ENCODE data around the gene MACROH2A1.

GRCh38 chr5:135294793-135295192 lies 104.2 kb downstream of the MACROH2A1 start:
- TF ChIP-seq POLR2A (IDR thresholded peaks at IDR 0.05; ENCODE audit: extremely low read depth, insufficient read length) (no peak), CTCF (IDR thresholded peaks at IDR 0.05; ENCODE audit: low read depth, low read length) (no peak)

Data from NB4 (cell line).